HepG2 (cell line): ENCODE data around the gene PSMB8. TPM values are rescaled to one million over a fixed set of nuclear protein-coding genes. Genes with fewer than 3 reads are reported as not detected.

Source experiments
- AHR ChIP-seq: IDR thresholded peaks from 2 replicates; pipeline ENCODE4 v1.6.1; 2018; ENCODE audit warnings: missing genetic modification reagents, missing compliant biosample characterization
- ATF7 ChIP-seq, 2 experiments: fragments of 450-650 bp in 1 of 2; sonication (generic) in 1 of 2; formaldehyde crosslinking in 1 of 2; IDR thresholded peaks; 2 replicates each; pipeline versions ENCODE4 v1.4.0 to v1.6.1; 2016 to 2020; ENCODE audit warnings: antibody characterized with exemption in 1 of 2, mild to moderate bottlenecking in 1 of 2, missing genetic modification reagents in 1 of 2
- BORCS8-MEF2B ChIP-seq: sonication (generic); formaldehyde crosslinking; IDR thresholded peaks from 2 replicates; pipeline ENCODE4 v1.8.0; 2022; ENCODE audit warnings: mild to moderate bottlenecking, missing genetic modification reagents
- DNMT1 ChIP-seq: sonication (generic); formaldehyde crosslinking; IDR thresholded peaks from 2 replicates; pipeline ENCODE4 v1.5.1; 2020; ENCODE audit warnings: mild to moderate bottlenecking, missing genetic modification reagents
- GPBP1L1 ChIP-seq: sonication (generic); formaldehyde crosslinking; IDR thresholded peaks from 2 replicates; pipeline ENCODE4 v1.5.0; 2020; ENCODE audit warnings: mild to moderate bottlenecking, missing genetic modification reagents
- HNF4A ChIP-seq: sonication (generic); formaldehyde crosslinking; IDR thresholded peaks from 2 replicates; pipeline ENCODE4 v1.4.0; 2020; ENCODE audit warnings: missing genetic modification reagents
- HOXD1 ChIP-seq: sonication (generic); formaldehyde crosslinking; IDR thresholded peaks from 2 replicates; pipeline ENCODE4 v1.5.0; 2020; ENCODE audit warnings: missing genetic modification reagents
- JARID2 ChIP-seq: sonication (generic); formaldehyde crosslinking; IDR thresholded peaks from 2 replicates; pipeline ENCODE4 v1.8.1; 2023; ENCODE audit warnings: missing genetic modification reagents, inconsistent platforms; ENCODE audit not compliant: insufficient replicate concordance
- MYPOP ChIP-seq: sonication (generic); formaldehyde crosslinking; IDR thresholded peaks from 2 replicates; pipeline ENCODE4 v1.8.1; 2023; ENCODE audit warnings: mild to moderate bottlenecking, moderate library complexity, missing genetic modification reagents
- NFE2 ChIP-seq: sonication (generic); formaldehyde crosslinking; IDR thresholded peaks from 2 replicates; pipeline ENCODE4 v1.4.0; 2020; ENCODE audit warnings: missing genetic modification reagents
- NFE2L2 ChIP-seq: fragments of 150-350 bp; IDR thresholded peaks from 2 replicates; pipeline ENCODE4 v1.6.1; 2014; ENCODE audit warnings: low read length
- PRDM10 ChIP-seq: sonication (generic); formaldehyde crosslinking; IDR thresholded peaks from 2 replicates; pipeline ENCODE4 v1.4.0; 2020; ENCODE audit warnings: low read depth, missing genetic modification reagents
- PTBP1 ChIP-seq: fragments of 200-400 bp; formaldehyde crosslinking; IDR thresholded peaks from 2 replicates; pipeline ENCODE4 v1.6.1; 2018; ENCODE audit warnings: low read length, low read depth; ENCODE audit not compliant: poor library complexity, severe bottlenecking
- SIN3B ChIP-seq: fragments of 150-350 bp; IDR thresholded peaks from 2 replicates; pipeline ENCODE4 v1.6.1; 2014; ENCODE audit warnings: low read length
- WIZ ChIP-seq: sonication (generic); formaldehyde crosslinking; IDR thresholded peaks from 2 replicates; pipeline ENCODE4 v1.5.1; 2020; ENCODE audit warnings: mild to moderate bottlenecking, missing genetic modification reagents
- ZFP36L1 ChIP-seq: sonication (generic); formaldehyde crosslinking; IDR thresholded peaks from 2 replicates; pipeline ENCODE4 v1.8.0; 2022; ENCODE audit warnings: mild to moderate bottlenecking, missing genetic modification reagents, moderate library complexity
- ZNF543 ChIP-seq: sonication (generic); formaldehyde crosslinking; IDR thresholded peaks from 2 replicates; pipeline ENCODE4 v1.4.0; 2020; ENCODE audit warnings: mild to moderate bottlenecking, missing genetic modification reagents
- ZNF687 ChIP-seq: sonication (generic); formaldehyde crosslinking; IDR thresholded peaks from 2 replicates; pipeline ENCODE4 v1.5.1; 2020; ENCODE audit warnings: mild to moderate bottlenecking, missing genetic modification reagents, moderate library complexity
- ZNF792 ChIP-seq: IDR thresholded peaks from 2 replicates; pipeline ENCODE4 v1.6.1; 2016
- polyA plus RNA-seq, 8 experiments: library from polyadenylated mRNA; depleted of rRNA in 3 of 8; stranded (reverse) in 7 of 8; unstranded in 1 of 8; fragments of >200 nt; fragmentation: Illumina TruSeq in 4 of 8; extraction: Trizol in 4 of 8; gene quantifications; 2 replicates each; pipeline versions ENCODE4 v1.2.1 to v1.2.3, GENCODE V29; 2011 to 2016; ENCODE audit warnings: low read depth in 4 of 8, missing spikeins in 1 of 8, mixed read lengths in 1 of 8; ENCODE audit not compliant: insufficient read depth in 1 of 8
- total RNA-seq, 5 experiments: library from RNA; depleted of rRNA; stranded (reverse); fragments of >200 nt; fragmentation: Illumina TruSeq; extraction: Trizol; gene quantifications; 2 replicates each; pipeline ENCODE4 v1.2.3, GENCODE V29; 2016; ENCODE audit warnings: low read depth in 1 of 5

Gene PSMB8
- total and polyA plus RNA-seq, 2 of the 13 experiments (the other 11 are each of a cell fraction or from before 2014, with no cell fraction given): 30.7 to 64.7 TPM

- TF ChIP-seq PRDM10 (CRISPR knock-in tag): peak; percentile 60; the same call in 1 of the 2 replicates
- no peak for TF ChIP-seq SIN3B
- no peak; the same call in 1 of the 2 replicates for TF ChIP-seq DNMT1
- TF ChIP-seq GPBP1L1 (CRISPR knock-in tag): no peak
- TF ChIP-seq BORCS8-MEF2B (CRISPR knock-in tag): peak; percentile 79; the same call in 1 of the 2 replicates
- peak; percentile 61 for TF ChIP-seq HNF4A (CRISPR knock-in tag)
- no peak for TF ChIP-seq ZFP36L1 (CRISPR knock-in tag)
- peak; percentile 77 for TF ChIP-seq ZNF687
- TF ChIP-seq ZNF792 (CRISPR knock-in tag): 0 out of 2 replicates have a peak, but pooled peaks have one; percentile 17
- peak; percentile 91 for TF ChIP-seq HOXD1 (CRISPR knock-in tag)
- peak; percentile 77 for TF ChIP-seq ZNF543
- TF ChIP-seq AHR (CRISPR knock-in tag): peak; percentile 86; the same call in 1 of the 2 replicates
- TF ChIP-seq PTBP1: no peak
- no peak for TF ChIP-seq ATF7 (IDR thresholded peaks at IDR 0.05)
- TF ChIP-seq ATF7 (CRISPR knock-in tag; IDR thresholded peaks at IDR 0.05): no peak
- peak; percentile 47 for TF ChIP-seq JARID2 (CRISPR knock-in tag)
- 0 out of 2 replicates have a peak, but pooled peaks have one; percentile 19 for TF ChIP-seq NFE2
- TF ChIP-seq MYPOP (CRISPR knock-in tag): peak; percentile 100
- no peak for TF ChIP-seq WIZ (CRISPR knock-in tag)
- TF ChIP-seq NFE2L2: no peak
Measured at GRCh38 chr6:32838114-32838958, 5.5 kb downstream of the PSMB8 start, which contains the start of gene TAP2 (continued).
